HG03469 (cell line): ENCODE measurements around the gene HKDC1.
A peak's percentile ranks its signal among the peaks of the same experiment; 100 is the strongest.
"Not testable (repeated sequence)": the region's sequence is repeated elsewhere in the genome, so short reads cannot be mapped to it uniquely, and the experiment has no call there.

Experiments
- ATAC-seq: cut with Tn5 transposase; IDR thresholded peaks from one replicate; pipeline ENCODE4 v1.9.1; 2021; ENCODE audit warnings: mild to moderate bottlenecking, moderate library complexity, moderate number of reproducible peaks; ENCODE audit not compliant: unreplicated experiment

The HKDC1 gene, protein sequence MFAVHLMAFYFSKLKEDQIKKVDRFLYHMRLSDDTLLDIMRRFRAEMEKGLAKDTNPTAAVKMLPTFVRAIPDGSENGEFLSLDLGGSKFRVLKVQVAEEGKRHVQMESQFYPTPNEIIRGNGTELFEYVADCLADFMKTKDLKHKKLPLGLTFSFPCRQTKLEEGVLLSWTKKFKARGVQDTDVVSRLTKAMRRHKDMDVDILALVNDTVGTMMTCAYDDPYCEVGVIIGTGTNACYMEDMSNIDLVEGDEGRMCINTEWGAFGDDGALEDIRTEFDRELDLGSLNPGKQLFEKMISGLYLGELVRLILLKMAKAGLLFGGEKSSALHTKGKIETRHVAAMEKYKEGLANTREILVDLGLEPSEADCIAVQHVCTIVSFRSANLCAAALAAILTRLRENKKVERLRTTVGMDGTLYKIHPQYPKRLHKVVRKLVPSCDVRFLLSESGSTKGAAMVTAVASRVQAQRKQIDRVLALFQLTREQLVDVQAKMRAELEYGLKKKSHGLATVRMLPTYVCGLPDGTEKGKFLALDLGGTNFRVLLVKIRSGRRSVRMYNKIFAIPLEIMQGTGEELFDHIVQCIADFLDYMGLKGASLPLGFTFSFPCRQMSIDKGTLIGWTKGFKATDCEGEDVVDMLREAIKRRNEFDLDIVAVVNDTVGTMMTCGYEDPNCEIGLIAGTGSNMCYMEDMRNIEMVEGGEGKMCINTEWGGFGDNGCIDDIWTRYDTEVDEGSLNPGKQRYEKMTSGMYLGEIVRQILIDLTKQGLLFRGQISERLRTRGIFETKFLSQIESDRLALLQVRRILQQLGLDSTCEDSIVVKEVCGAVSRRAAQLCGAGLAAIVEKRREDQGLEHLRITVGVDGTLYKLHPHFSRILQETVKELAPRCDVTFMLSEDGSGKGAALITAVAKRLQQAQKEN

GRCh38 chr10:69220041-69220451 is at the start of gene HKDC1:
Gene HKDC1 (plus strand): TSS chr10:69220332. CDS start chr10:69220436, 104 bp downstream.
- no peak for ATAC-seq

- no peak for ATAC-seq
Observed at GRCh38 chr10:69172241-69172982, 47.7 kb upstream of the HKDC1 start.

DNA sequence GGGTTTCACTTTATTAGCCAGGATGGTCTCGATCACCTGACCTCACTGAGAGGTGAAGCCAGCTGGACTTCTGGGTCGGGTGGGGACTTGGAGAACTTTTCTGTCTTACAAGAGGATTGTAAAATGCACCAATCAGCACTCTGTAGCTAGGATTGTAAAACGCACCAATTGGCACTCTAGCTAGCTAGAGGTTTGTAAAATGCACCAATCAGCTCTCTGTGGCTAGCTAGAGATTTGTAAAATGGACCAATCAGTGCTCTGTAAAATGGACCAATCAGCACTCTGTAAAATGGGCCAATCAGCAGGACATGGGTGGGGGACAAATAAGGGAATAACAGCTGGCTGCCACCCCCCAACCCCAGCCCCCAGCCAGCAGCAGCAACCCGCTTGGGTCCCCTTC is 44.8 kb upstream of the HKDC1 start:
- not testable (repeated sequence) for ATAC-seq

- no peak for ATAC-seq
Observed at GRCh38 chr10:69176823-69177222, 43.3 kb upstream of the HKDC1 start.

DNA sequence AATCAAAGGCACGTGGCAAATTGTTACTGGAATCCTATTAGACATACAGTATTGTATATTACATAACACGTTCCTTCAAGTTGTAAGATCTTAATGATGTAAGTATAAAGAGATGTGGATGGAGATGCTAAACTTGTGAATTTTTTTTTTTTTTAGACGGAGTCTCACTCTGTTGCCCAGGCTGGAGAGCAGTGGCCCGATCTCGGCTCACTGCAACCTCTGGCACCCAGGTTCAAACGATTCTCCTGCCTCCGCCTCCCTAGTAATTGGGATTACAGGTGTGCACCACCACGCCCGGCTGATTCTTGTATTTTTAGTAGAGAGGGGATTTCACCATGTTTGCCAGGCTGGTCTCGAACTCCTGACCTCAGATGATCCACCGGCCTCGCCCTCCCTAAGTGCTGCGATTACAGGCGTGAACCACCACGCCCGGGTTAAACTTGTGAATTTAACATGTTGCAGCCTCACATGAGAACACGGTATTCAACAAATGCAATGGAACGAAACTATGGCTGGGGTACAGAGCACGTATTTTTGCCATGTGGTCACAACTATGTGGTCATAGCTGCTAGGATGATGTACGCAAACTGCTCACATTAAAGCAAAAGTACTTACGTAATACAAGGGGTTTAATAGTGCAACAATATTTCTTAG is 40.9 kb upstream of the HKDC1 start:
- peak; percentile 11 for ATAC-seq

DNA sequence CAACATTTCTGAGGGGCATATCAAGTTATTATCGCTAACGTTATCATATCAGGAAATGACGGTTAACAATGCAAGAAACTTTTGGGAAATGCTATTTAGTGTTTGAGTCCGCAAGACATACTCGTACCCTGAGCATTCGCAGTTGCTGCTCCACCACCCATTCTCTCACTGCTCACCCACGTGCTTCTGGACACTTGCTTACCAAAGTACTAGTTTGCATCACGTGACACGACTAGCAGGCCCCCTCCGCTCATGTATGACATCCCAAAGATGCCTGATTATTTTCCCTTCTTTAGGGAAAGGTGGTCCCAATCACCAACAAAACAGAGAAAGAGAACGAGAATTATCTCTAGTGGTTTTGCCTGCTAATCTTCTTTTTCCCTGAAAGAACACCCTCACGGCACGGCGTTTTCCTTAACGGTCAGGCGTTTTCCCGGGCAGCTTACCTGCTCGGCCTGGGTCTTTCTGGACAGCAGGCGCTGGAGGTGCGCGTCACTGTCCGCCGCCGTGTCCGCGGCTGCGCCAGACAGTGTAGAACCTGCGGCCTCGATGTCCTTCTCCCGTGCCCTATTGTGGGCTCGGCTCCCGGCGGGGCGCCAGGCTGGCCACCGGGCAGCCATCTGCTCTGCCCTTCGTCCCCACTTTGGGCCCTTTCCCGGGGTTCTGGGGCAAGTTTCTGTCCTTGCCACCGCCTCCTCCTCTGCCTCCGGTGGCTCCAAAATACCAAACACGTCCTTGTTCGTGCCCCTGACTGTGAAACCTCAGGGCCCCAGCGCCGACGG is 40.2 kb upstream of the HKDC1 start, which contains the start of gene SUPV3L1:
TSS of gene SUPV3L1 (plus strand) at position 492 of the 782 bp plus-strand sequence. CDS start at position 550, 58 bp downstream.
- peak; percentile 68 for ATAC-seq

- no peak for ATAC-seq
Observed at GRCh38 chr10:69180525-69181204, 39.5 kb upstream of the HKDC1 start.

- ATAC-seq: no peak
Observed at GRCh38 chr10:69181433-69181832, 38.7 kb upstream of the HKDC1 start.

DNA sequence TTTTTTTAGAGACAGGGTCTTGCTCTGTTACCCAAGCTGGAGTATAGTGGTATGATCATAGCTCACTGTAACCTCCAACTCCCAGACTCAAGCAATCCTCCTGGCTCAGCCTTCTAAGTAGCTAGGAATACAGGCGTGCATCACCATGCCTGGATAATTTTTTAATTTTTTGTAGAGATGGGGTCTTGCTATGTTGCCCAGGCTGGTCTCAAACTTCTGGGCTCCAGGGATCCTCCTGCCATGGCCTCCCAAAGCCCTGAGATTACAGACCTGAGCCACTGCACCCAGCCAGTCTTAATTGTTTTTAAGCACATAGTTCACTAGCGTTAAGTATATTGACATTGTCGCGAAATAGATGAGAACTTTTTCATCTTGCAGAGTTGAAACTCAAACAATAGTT is 38.1 kb upstream of the HKDC1 start:
- no peak for ATAC-seq

- ATAC-seq: no peak
Observed at GRCh38 chr10:69186524-69186923, 33.6 kb upstream of the HKDC1 start.

DNA sequence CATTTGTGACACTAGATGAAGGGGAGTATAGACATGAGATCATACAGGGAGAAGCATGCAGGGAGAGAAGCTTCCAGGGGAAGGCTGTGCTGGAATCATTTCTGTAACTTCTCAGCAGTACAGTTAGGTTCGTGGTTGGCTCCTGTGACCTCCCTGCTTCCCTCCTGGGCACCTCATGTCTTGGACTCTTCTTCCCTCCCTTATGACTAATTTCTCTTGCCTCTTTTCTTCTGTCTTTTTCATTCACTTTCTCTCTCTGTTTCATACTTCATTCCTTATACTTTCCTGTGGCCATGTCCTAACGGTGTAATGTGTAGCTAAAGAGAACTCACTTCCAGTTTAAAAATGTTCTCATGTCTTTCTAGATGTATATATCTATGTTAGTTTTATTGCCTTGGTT is 19.1 kb upstream of the HKDC1 start:
- ATAC-seq: no peak

GRCh38 chr10:69202332-69202731 is 17.8 kb upstream of the HKDC1 start:
- ATAC-seq: peak; percentile 49

GRCh38 chr10:69208761-69209160 is 11.4 kb upstream of the HKDC1 start:
- no peak for ATAC-seq

DNA sequence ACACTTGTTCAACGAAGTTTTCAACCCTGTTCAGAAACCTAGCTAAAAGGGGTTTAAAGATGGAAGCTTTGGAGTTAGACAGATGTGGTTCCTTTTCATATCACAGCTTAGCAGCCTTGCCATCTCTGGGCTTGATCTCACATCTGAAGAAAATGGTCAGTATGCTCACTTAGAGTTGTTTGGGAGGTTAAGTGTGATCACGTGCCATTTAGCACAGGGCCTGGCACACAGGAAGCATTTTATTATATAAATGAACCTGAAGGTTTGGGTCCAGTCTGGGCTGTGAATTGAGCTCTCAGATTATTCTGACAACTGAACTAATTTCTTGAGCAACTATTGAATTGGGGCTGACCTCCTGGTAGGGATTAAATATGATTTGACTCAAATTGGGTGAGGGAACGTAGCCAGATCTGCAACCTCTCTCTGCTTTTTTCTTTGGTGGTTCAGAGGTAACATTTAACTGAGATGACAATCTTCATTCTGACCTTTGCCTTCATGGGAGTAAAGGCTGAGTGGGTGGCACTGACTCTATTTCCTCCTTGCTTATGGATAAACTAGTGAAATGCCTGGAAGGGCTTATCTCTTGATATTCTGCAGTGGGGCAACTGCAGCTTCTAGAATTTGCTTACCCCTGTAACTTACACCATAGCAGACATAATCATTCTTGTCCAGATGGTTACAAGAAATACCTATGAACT is 10.2 kb upstream of the HKDC1 start:
- no peak for ATAC-seq

- ATAC-seq: no peak
Observed at GRCh38 chr10:69211104-69211503, 9.0 kb upstream of the HKDC1 start.

GRCh38 chr10:69211524-69211923 is 8.6 kb upstream of the HKDC1 start:
- no peak for ATAC-seq

- no peak for ATAC-seq
Observed at GRCh38 chr10:69213591-69214311, 6.4 kb upstream of the HKDC1 start.

GRCh38 chr10:69214666-69215131 is 5.4 kb upstream of the HKDC1 start:
- no peak for ATAC-seq
